ENCODE results near the gene EPSTI1.
"Not testable (repeated sequence)": the region's sequence is repeated elsewhere in the genome, so short reads cannot be mapped to it uniquely, and the experiment has no call there.

EPSTI1 gene

DNA sequence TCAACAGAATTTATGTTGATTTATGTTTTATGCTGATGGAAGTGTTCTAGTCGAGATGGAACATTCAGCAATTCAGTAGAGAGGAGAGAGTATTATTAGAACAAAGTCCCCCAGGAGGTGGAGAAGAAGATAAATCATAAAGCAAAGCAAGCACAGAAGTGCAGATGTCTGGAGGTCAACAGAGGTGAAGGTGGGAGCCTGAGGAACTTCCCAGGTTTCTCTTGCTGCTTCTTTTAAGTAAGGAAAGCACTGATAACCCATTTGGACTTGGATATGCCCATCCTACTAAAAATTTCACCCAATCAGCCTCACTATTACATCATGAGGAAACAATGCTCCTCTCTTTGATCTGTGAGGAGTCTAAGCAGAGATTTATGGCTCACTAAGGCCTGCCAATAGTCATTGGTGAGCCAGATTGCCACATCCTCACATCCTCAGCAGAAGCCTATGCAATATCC, 98.8 kb downstream of the EPSTI1 start:
- DNase-seq (ENCODE audit: low spot score): no peak

DNA sequence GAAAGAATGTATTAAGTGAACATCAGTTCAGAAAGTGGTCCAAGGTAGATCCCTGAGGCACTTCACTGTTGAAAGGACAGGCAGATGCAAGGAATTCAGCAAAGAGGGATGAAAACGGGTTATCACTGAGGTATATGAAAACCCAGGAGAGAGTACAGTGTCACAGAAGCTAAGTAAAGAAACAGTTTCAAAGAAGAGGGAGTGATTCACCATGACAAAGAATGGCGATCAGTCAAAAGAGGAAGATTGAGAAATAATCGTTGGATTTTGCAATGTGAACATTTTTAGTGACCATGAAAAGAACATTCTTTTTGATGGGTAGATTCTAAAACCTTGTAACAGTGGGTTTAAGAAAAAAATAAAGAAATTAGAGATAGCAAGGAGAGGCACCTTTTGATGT, 99.3 kb downstream of the EPSTI1 start:
- no peak for DNase-seq (ENCODE audit: low spot score)

DNA sequence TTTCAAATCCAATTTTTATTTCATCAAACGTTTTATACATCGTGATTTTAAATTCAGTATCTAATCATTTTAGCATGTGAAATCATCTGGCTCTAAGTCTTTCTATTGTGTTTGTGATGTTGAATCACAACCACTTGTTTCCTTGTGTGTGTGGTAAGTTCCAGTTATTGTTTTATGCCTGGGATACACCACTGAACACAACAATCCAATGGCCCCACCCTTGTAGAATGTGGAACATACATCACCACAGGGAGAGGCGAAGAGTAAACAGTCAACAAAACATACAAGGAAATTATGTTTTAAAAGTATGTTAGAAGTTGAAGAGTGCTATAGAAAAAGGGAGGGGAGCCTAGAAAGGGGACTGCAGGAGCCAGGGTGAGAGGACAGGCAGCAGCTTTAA, 100.5 kb downstream of the EPSTI1 start:
- DNase-seq (ENCODE audit: low spot score): no peak

DNA sequence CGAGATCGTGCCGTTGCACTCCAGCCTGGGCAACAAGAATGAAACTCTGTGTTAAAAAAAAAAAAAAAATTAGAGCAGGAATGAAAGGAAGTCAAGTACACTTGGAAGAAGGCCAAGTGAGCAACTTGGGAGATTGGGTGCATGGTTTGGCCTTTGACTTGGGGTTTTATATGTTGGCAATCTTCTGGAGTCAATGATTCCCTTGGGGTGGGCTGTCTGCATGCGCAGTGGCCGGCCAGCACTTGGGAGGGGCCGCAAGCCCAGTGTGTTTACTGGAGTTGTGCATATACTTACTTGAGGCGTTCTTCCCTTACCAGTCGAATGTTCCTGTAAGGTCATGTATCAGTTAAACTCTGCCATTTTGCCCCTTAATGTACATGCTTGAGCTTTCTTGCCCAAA, 106.7 kb downstream of the EPSTI1 start:
- no peak for DNase-seq (ENCODE audit: low spot score)

DNA sequence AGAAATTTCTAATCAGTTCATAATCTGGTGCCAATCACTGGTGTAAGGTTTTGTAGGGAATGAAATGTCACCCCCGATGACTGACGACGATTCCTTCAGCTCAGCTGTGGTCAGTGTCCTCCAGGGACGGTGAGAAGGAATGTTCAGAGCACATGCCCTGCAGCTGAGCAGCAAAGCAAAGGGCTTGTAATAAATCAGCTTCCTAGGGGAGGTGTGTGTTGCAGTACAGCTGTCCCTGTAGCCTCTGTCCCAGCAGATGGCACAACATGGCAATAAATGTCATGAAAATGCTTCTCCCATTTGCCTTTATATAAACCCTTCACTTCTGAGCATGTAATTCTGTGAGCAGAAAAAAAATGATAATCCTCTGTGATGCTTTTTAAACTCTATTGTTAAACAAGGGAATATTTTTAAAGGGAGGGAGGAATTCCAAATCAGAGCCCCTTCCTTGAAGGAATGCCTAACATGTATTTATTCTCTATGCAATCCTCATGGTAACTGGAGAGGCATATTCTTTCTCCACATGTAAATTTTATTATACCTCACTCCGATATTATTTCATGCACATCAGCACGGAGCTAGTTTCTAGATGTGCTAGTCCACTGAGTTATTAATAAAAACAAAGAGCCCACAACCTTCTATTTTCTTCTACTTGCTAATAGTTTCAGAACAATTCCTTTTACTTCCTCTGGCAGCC, 108.1 kb downstream of the EPSTI1 start:
- no peak for DNase-seq (ENCODE audit: low spot score)

DNA sequence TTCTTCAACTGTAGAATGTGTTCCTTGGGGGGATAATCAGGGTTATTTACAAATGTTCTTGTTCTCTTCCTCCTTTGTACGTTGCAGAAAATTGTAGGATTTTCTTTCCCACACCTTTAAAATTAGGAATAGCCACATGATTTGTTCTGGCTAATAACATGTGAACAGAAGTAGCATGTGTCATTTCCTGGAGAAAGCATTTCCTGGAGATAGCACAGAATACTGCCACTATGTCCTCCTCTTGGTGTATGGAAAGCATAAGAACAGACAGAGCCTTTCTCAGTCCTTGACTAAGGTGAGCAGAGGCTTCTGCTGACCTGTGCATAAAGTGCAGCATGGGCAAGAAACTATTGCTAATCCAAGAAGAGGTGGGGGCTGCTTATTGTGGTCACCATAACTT, 108.9 kb downstream of the EPSTI1 start:
- no peak for DNase-seq (ENCODE audit: low spot score)

DNA sequence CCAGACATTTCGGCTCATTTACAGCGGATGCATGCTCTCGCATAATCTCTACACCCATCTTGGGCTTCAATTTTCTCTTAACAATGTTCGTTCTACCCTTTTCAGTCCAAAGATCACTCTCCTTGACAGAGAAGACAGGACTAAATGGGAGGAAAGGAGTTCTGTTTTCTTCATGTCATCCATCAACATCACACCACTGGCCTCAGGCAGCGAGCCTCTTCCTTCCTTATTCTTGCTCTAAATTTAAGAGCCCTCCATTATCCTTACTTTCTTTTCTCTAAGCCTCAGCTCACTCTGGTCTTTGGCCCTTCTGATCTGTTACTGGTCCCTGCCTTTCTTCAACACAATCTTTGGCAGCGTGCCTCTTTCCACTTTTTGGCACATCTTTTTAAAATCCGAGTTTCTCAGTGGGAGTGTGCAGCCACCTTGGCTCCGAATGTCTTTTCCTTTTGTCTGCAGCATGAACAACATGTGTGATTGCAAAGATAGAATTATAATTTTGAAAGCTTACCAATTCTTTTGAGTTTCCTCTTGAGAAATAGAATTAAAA, 111.9 kb downstream of the EPSTI1 start:
- DNase-seq (ENCODE audit: low spot score): no peak

DNA sequence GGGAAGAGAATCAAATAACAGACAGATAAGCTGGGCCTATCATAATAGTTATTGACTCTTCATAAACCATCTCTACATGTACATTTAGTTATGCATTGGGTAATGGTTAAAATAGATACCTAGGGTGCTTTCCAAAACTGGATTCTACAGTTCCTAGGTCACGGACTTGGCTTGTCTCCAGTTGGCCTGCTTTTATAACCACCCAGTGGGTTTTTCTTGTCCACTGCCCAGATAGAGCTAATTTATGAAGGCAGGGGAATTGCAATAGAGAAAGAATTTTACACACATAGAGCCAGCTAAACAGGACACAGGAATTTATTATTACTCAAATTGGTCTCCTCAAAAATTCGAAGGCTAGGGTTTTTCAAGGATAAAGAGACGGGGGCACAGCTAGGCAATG, 113.3 kb downstream of the EPSTI1 start:
- DNase-seq (ENCODE audit: low spot score): no peak

DNA sequence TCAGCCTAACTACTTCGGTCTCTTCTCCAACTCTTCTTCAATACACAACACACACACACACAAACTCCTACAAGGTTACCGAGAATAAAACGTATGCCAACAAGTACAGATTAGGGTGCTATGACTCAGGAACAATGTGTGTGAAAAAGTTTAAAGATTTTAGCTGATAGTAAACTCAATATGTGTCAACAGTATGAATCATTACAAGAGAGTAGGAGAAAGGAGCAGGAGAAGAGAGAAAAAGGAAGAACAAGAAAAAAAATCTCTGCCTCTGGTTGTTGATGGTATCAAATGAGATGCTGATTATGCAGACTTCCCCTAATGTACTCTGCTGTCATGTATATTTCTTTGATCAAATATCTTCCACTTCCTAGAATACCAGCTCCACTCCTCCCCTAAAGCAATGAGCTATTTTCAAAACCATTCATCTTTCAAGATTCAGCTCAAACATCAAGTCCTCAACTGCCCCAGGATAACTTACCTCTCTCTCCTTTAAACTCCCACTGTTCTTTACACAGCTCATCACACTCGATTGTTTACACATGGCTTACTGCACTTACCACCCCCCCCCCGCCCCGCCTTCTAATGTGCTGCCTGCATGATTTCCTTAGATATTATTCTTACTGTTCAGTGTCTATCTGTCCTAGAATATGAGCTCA, 115.0 kb downstream of the EPSTI1 start:
- no peak for DNase-seq (ENCODE audit: low spot score)

DNA sequence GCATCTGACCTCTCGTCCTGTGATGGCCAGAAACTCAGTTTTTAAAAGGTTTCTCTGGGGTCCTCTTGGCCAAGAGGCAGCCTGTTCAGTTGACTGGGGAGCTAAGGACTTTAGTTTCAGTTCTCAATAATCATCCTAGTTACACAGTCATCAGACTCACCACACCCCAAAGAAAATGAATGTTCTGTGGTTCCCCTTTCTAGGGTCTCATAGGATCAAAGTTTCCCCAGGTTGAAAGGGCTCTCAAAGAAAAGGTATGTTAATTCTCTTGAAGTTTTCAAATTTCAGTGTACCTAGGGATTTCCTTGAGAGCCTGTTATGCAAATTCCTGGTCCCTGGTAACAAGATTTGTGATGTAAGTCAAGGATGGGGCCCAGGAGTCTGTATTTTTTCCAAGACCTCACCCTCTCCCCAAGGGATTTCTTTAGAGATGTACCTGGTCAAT, 115.7 kb downstream of the EPSTI1 start:
- DNase-seq (ENCODE audit: low spot score): no peak

DNA sequence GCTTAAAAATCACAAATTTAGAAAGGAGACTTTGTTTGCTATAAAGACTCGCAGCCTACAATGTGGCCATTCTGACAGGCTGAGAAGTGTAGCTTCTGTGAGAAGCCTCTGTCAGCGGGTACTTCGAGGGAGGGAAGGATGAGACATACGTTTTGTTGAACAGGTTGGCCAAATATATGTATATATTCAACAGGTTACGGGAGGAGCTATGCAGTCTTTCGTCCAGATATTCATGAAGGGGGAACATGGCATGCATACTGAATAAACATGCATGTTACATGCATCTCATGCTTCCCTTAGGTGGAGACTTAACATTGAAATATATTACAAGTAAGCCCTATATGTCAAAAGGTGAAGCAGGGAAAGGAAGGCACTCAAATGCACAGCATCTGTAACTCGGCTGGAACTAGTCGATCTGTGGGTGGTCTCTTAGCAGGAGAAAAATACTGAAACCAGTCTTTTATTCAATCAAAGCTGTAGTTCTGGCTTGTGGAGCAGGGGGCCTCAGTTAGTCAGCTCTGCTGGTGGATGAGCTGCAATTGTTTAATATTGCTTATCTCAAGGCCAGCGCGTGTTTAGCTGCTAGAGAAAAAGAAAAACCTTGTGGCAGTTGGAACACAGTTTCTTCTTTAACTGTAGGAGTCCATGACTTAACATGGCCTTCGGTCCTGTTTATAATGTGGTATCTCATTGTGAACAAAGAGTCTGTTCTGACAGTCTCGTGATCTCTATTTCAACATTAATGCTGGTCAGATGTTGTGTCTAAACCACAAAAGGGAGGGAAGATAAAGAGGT, 116.4 kb downstream of the EPSTI1 start:
- DNase-seq (ENCODE audit: low spot score): no peak

DNA sequence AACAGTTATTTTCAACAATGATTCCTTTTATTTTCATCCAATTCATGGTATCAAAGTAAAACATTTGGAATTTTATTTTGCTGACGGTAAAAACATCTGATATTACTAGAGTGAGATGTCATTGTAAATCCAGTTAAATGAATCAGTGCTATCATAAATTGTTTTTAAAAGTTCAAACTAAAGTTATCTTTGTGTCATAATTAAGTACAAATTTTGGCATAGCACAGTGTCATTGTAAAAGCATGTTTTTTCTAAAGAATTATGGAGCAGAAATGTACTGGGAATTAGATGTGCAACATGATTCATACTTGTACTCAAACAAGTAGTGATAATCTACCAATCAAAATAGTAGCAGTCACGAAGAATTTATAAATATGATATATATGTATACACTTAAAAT, 117.8 kb downstream of the EPSTI1 start:
- no peak for DNase-seq (ENCODE audit: low spot score)

DNA sequence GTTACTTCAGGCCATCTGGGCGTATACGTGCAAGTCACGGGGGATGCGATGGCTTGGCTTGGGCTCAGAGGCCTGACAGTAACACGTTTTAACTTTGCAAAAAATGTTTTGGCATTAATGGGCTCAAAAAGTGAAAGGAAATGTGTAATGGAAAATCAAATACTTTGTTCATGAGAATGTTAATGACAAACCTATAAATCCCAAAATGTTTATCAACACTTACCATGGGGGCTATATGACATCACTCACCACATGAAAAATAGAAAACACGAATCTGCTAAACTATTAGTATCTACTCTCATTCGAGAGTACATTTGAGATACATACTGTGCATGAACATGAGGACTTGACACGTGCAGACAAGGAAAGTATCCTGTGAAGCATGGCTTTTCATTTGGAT, 119.0 kb downstream of the EPSTI1 start:
- DNase-seq (ENCODE audit: low spot score): no peak

DNA sequence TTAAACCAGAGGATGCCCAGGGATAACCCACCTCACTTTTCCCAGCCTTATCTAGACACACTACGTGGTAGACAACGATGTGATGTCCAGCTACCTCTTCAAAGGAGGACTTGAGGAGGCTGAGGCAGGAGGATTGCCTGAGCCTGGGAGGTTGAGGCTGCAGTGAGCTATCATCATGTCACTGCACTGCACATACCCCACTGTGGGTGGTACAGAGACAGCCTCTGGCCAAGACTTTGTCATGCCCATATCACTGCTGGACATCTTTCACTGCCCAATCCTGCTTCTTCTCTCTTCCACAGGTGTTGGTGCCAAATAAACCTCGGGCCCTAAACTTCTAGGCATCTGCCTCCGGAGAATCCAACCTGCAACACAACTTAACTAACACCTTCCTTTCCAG, 124.8 kb downstream of the EPSTI1 start:
- no peak for DNase-seq (ENCODE audit: low spot score)

DNA sequence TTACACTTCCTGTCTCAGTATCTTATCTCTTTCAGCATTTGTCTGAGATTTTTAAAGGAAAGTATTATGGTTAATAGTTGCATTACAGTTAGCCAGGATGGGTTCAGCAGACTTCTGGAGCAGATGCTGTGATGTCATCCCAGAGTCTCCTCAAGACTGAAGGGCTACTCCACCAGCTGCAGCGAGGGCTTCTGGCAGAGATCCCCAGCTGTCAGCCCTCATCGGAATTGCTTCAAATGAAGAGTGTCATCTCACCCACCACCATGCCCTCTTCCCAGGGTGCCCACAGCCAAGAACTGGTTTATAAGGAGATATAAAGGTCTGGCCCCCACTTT, 126.3 kb downstream of the EPSTI1 start:
- DNase-seq (ENCODE audit: low spot score): no peak

DNA sequence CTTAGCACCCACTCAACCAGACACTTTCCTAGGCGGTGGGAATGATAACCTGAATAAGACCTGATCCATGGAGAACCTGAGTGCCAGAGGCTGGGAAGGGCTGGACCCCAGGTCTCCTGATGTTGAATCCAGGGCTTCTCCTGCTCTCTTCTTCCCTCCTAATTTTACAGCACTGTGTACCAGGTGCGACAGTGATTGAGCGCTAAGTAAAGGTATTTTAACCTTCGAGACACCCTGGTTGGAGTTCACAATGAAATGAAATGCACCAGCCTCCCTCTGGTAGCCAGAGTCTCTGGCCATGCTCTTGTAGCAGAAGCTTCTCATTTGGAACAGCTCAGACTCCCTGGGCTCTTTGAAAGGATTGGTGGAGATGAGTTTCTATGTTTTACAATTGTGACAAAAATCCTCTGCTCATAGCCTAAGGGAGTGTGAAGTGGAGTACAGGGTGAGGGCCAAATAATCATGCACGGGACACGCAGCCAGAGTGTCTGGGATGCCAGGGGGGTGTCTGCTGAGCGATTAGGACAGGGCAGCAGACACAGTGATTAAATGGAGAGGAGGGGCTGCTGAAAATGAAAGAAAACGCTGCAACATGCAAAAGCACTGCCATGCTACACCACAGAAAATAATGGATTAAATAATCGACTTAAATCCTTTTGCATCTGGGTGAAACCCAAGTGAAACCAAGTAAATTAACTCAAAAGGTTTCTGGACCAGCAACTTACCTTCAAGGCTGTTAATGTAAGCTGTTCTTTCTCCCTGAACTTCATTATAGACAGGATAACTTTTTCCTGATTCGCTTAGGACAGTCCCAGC, 126.9 kb downstream of the EPSTI1 start:
- no peak for DNase-seq (ENCODE audit: low spot score)

DNA sequence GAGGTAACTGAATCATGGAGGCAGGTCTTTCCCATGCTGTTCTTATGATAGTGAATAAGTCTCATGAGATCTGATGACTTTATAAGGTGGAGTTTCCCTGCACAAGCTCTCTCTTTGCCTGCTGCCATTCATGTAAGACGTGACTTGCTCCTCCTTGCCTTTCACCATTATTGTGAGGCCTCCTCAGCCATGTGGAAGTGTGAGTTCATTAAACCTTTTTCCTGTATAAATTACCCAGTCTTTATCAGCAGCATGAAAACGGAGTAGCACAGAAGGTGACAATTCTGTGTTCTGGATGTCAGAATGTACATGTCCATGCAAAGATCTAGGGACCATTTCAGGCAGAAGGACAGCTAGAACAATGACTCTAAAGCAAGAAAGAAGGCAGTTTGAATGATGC, 129.7 kb downstream of the EPSTI1 start:
- not testable (repeated sequence) for DNase-seq (ENCODE audit: low spot score)

DNA sequence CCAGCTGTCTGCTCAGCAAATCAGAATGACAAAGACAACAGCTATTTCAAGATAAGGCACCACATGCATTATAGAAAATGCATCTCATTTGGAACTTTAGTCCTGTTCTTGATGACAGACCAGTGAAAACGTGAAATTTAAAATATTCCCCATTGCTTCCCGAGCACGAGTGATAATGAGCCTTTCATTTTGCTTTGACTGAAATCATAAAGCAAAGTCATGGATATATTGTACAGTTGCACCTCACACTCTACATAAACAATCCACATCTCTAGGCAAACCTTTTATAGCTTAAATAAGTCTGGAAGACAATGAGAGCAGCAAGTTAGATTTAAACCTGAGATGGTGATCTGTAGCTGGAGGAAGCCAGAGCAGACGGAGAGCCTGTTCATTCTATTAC, 131.6 kb downstream of the EPSTI1 start:
- DNase-seq (ENCODE audit: low spot score): no peak

DNA sequence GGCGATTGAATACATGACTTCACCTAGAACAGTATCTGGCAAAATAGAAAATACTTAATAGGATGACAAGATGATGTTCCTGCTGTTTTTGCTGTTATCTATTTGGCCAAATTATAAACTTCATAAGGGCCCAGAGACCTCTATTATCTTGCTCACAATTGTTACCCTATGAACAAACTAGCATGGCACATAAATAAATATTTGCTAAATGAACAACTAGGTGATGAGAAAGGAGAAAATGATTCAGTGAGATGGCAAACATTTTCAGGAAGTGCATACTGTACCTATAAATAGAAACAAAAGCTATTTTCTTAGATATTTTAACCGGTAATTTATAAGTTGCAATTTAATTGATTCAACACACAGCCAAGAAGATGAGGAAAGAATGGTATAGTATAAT, 132.3 kb downstream of the EPSTI1 start:
- no peak for DNase-seq (ENCODE audit: low spot score)

DNA sequence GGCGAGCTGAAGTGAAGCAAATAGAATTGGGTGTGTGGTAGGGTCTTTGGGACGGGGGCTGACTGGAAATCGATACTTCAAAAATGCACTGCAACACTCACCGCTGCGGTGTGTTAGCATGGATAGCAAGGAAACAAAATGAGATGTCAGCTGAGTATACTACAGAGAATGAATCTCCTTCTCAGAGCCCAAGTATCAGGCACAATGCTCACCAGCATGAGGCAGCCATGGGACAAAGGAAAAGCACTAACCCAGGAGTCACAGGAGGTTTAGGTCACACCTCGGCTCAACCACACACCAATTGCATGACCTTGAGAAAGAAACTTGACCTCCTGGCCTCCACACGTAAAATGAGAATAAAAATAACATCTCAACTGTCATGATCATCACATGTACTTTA, 136.6 kb downstream of the EPSTI1 start:
- no peak for DNase-seq (ENCODE audit: low spot score)

DNA sequence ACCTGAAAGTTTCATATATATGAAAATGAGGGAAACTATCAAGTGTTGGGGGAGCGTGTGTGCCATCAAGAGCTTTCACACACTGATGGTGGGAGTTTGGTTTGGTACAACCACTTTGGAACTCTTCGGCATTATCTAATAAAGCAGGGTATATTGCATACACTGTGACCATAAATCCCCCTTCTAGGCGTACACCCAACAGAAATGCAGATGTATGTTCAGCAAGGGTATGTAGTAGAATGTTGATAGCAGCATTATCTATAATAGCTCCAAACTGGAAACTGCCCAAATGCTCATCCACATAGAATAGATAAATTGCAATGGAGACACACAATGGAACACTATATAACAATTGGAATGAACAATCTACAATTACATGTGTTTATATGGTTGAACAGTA, 139.9 kb downstream of the EPSTI1 start:
- DNase-seq (ENCODE audit: low spot score): no peak

DNA sequence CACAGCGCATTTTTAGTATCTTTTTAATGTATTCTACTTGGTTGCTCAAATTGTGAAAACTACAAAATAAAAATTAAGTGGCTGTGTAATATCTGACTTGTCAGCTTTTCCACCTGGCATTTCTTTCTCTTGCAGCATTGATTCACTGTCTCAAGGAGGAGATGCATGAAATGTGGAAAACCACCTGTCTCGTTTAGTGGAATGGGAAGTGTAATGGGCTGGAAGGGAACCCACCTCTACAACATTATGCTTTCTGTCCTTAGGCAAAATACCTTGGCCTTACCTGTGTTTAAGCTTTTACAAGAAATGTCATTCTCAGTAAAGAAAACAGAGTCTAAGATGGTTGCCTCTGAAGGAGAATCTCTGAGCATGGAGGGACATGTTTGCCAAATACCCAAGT, 142.8 kb downstream of the EPSTI1 start:
- no peak for DNase-seq (ENCODE audit: low spot score)
